GM21515 (cell line): ENCODE data around the gene ROR1.
"Not testable (repeated sequence)": the region's sequence is repeated elsewhere in the genome, so short reads cannot be mapped to it uniquely, and the experiment has no call there.

Experiments
- ATAC-seq: cut with Tn5 transposase; IDR thresholded peaks from one replicate; pipeline ENCODE4 v1.9.1; 2021; ENCODE audit not compliant: unreplicated experiment

Gene ROR1

DNA sequence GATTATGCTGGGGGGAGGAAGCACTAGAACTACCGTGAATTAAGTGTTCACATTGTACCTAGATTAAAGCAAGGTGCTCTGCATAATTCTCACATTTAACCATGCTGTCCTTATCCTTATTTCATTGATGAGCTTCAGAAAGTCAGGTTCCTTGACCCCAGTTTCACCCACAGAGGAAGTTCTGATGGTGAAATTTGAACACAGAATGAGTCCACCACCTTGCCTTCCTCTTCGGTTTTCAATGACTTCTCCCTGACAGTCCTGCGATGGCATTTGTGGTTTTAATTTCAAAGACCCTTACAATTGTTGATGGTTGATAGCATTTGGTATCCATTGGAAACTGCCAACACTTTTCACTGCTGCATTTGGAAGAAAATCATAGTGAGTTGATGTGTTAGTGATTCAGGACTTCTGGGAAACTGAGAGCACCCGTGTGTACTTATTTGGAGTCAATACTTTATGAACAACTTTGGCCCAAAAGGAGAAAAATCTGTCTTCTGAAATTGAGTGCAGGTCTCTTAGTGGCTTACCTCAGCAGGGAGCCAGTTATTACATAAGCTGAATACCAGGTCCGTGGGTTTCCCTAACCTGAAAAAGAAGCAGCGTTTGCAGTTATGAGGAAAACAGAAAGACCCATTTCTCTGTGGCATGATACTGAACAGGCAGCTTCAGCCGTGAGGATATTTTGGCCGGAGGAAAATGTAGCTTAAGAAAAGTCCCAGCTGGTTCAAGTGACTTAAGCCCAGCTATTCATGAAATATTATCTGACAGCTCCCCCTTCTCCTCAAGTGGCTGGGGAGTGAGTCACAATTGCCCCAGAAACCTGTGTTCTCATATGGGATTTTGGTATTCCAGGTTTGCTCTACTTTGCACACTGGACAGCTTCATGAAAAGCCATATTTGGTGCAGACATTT lies 47.5 kb downstream of the ROR1 start:
- no peak for ATAC-seq

DNA sequence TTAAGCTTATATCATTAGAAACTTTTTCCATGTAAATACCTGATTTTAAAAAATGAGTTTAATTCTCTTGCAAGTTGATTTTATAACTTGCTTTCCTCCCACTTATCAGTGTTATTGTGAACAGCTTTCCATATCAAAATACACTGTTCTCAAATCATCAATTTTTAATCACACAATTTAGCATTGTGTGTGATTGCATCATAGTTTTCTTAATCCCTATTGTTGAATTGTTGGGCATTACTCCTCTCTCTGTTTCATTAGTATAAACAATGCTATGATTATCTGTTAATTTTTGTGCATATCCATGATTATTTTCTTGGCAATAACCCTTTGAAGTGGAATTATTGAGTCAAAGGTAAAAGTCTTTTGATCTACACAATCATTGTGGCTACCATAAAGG lies 48.7 kb downstream of the ROR1 start:
- ATAC-seq: no peak

DNA sequence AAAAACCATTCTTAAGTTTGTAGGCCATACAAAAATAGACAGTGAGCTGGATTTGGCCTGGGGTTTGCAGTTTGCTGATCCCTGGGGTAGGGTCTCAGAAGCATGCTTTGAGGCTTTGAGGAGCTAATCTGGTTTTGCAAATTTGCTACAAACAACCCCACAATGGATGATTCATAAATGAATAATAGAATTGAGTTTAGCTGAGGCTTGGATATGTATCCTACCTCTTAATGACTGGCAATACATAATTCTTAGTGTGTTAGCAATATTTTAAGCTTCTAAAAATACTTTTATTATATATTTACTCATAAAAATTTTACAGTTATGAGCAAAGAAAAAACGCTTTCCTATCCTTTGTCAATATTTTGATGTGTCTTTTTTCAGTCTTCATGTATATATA lies 50.6 kb downstream of the ROR1 start:
- ATAC-seq: no peak

DNA sequence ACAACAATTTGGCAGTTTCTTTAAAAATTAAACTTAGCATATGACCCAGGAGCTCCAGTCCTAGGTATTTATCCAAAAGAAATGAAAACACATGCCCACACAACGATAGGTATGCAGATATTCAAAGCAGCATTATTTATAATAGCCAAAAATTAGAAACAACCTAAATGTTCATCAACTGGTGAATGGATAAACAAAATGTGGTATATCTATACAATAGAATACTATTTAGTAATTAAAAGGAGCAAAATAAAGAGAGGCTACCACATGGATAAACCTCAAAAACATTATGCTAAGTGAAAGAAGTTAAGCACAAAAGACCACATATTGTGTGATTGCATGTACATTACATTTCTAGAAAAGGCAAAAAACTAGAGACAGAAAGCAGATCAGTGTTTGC lies 51.3 kb downstream of the ROR1 start:
- ATAC-seq: no peak

DNA sequence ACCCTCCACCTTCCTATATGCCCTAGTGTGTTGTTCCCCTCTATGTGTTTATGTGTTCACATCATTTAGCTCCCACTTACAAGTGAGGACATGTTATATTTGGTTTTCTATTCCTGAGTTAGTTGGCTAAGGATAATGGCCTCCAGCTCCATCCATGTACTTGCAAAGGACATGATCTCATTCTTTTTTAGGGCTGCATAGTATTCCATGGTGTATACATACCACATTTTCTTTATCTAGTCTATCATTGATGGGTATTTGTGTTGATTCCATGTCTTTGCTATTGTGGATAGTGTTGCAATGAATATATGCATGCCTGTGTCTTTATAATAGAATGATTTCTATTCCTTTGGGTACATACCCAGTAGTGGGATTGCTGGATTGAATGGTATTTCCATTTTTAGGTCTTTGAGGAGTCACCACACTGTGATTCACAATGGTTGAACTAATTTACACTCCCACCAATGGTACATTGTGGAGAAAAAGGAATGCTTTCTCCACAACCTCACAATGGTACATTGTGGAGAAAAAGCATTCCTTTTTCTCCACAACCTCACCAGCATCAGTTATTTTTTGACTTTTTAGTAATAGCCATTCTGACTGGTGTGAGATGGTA lies 52.5 kb downstream of the ROR1 start:
- ATAC-seq: not testable (repeated sequence)

DNA sequence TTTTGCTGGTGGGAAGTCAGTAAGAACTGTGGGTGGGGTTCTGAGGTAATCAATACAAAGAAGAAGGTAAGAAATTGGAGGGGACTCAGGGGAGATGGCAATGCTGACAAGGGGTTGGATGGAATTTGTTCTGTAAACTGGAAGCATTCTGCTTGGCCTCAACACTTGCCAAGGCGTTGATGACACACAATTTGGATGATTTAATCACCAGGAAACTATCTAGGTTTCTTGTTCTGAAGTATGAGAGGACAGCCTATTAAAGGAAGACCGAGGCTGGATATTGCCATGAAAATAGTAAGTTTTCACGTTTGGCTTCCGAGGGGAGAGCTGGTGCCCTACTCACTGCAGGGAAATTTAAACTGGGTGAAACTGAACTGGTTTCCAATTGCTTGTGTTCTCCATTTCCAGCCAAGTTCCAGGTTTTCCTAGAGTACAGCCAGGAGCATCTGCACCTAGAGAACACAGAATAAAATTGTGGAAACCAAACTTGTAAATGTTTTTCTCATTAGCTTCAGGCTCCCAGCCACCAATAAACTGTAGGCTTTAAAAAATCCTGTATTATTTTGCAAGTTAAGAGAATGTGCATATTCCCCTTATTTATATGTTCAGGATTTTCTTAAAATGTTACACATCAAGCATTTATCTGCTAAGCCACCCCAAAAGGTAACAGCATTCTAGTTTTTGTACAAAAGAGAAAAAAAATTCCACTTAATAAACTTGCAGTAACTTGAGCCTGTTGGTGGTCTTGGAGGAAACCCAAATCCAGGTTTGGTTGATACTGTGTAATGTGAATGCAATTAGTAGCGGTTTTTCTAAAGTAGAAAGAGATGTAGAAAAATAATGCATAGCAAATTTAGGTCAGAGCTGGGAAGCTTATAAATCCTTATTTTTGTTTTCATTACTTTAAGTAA lies 53.8 kb downstream of the ROR1 start:
- ATAC-seq: no peak

DNA sequence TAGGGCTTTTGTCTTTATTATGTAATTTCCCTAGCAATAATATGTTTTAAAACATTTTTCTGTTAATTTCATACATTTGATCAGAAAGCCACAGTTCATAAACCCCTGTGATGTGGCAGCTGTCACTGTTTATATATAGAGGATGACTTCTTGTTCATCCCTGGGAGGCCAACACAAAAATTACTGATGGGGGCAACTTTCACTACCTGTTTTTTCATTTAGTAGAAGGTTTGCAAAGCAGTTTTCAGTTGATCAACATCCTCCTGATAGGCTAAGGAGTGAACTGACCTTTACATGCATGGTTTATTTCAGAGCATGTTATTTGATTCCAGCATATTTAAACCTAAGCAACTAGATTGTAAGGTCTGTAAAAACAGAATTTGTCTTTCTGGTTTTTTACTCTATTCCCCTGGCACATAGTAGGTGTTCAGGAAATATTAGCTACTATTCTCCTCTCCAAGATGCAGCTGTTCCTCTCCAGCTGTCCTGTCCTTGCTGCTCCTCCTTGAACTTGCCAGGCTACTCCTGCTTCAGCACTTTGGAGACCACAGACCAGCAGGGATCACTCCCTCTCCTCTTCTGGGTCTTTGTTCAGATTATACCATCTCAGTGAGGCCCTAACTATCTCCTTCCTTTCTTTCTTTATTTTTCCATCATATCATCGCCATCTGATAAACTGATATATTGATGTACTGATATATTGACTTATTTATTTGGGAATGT lies 54.7 kb downstream of the ROR1 start:
- ATAC-seq: peak; percentile 82

DNA sequence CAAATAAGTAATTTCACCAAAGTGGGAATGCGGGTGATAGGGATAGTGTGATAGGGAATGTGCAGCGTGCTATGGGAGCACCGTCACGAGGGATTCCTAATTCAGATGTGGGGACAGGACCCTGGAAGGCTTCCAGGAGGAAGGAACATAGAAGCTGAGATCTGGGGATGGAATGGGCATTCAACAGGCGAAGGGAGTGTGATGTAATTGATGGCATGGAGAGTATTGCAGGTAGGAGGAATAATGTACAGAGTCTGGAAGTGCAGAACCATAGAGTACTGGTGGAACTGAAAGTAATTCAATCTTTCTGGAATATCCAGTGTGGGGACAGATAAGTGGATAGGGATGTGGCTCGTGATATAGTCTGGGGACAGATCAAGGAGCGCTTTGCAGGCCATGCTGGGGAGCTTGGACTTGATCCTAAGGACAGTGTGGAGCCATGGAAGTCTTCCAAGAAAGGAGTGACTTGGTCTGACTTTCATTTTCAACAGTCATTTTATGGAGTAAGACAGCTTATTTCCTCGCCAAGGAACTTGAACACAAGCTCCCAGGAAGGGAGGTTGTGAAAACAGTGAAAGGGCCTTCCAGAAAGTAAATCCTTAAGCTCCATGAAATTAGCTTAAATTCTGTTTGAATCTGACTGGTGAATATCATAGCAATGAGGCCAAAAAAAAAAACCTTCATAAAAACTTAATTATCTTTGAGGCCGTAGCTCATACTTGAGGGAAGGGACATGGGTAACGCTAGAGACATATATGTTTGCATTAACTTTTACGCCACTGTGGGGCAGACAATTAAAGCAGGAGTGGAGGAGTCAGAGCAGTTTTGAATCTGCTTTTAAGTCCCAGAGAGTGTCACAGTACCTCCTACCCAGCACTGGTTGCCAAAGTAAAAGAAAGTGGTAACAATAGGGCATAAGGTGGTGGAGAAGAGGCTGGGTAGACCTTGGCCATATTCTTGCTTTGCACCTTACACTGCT lies 55.8 kb downstream of the ROR1 start:
- ATAC-seq: no peak

DNA sequence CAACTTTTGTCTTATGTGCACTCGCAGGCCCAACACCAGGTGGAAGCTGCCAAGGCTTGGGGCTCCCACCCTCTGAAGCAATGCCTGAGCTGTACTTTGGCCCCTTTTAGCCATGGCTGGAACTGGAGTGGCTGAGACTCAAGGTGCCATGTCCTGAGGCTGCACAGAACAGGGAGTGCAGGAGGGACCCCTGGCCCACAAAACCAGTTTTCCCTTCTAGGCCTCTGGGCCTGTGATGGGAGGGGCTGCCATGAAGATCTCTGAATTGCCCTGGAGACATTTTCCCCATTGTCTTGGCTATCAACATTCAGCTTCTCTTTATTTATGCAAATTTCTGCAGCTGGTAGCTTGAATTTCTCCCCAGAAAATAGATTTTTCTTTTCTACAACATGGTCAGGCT lies 57.6 kb downstream of the ROR1 start:
- no peak for ATAC-seq

DNA sequence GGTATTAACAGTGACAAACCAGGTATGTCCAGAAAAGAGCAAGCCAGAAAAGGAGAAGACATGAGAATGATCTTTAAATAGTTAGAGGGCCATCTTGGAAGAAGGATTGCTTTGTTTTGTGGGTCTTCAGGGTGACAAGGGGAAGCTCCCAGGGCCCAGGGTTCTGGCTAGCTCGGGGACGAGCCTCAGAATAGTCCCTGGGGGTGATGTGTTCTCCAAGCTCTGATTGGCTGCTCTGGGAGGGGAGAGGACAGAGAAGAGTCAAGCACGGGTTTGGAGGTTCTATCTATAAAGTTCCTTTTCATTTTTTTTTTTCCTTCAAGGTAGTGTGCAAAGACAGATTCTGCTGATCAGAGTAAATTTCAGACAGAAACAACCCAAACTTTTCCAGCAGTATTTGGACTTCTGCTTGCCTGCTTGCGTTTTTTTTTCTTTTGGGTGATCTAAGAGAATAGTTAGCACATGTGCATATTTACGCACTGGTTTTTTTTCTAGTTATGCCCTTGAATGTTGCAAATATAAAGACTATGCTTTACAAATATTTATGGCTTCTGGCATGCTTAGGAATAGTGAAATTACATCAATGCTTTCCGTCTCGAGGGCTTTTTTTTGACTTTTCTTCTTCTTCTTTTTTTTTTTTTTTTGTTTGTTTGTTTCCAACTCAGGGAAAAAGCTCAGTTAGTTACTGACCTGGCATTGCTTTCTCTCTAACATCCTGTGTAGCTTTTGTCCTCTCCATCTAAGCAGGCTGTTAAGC lies 59.7 kb downstream of the ROR1 start:
- ATAC-seq: no peak

DNA sequence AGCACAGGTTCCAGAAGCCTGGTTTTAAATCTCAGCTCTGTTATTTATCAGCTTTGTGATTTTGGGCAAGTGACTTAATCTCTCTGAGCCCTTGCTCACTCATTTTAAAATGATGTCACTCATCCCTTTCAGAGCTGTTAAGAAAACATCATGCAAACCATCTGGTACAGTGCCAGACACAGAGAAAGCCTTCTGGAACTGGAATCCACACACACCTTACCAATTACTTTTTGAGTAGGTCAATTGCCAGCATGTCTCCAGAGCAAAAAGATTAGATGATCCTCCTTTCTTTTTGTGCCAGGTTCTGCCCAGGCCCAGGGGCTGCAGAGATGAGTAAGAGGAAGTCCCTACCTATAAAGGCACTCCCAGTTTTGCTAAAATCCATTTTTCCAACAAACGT lies 61.3 kb downstream of the ROR1 start:
- ATAC-seq: no peak

DNA sequence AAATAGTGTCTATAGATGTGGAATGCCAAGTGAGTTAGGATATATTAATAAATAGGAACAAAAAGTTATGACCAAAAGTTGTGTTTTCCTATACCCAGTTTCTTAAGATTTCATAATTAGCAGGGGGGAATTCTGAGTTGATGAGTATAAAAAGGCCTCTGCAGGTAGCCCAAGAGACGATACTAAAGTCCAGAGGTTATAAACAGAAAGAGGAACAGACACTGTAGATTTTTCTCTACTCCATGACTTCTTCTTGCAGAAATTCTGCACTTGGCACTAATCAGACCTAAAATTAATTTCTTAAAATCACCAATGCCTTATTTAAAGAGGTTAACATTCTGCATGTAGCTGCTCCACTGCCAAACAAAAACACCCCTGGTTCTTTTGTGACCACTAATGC lies 62.6 kb downstream of the ROR1 start:
- no peak for ATAC-seq

DNA sequence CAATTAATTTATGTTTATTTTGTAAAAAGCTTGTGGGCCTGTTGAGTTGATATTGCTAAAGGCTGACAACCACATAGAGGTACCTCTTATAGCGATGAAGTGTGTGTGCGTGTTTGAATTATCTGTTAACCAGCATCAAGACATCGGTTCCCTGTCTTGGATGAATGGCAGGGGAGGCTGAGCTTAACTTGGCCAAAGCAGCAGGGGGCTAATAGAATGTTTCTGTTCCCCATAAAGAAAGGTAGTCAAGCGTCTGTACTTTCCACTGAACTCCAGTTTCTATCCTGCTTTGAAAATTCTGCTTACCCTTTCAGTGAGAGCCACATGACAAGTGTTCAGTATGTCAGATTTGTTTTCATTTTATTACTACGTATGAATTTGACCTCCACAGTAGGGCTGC lies 63.0 kb downstream of the ROR1 start:
- no peak for ATAC-seq

DNA sequence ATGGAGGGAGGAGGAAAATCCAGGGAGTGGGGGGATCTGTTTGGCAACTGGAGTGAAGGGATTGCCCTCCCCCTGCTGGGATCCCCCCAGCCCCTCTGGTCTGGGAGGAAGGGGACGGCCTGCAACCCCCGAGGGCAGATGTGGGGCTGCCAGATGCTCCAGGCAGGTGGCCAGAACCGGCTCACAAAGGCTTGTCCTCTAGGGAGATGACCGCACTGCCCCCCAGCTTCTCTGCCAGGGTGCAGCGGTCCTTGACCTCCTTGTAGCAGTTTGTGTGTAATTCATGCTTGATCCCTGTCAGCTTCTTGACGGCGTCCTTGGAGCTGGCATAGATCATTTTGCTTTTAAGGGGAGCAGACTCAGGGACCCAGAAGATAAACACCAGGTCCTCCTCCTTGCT lies 69.2 kb downstream of the ROR1 start:
- no peak for ATAC-seq

DNA sequence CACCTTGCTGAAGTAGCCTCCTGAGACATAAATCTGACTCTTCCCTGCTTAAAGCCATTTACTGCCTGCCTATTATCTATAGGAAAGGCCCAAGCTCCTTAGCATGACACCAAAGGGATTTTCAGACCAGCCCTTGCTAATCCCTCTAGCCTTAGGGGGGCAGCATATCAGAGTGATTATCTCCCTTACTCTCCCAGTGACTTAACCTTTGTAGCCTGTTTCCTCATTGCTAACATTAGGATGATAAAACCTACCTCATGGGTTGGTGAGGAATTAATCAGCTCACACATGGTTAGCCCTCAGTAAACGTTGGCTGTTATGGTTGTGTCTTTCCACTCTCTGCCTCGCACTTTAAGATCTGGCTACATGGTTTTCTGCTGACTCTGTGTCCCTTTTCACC lies 70.1 kb downstream of the ROR1 start:
- no peak for ATAC-seq

DNA sequence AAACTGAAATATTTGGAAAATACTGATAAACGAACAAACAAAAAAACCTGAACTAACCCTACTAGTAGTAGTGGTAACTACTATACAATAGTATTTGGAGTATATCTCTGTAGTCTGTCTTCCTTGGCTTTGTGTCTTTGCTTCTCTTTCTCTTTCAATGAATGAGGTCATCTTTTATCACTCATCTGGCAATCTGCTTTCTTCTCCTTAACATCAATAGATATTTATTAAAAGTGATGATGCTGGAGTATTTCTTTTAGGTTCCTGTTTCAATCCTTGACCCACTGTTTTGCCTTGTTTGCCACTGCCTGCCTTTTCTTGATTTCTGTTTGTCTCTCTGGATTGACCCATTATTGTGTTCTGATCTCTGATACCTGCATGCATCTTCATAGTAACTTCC lies 71.5 kb downstream of the ROR1 start:
- no peak for ATAC-seq

DNA sequence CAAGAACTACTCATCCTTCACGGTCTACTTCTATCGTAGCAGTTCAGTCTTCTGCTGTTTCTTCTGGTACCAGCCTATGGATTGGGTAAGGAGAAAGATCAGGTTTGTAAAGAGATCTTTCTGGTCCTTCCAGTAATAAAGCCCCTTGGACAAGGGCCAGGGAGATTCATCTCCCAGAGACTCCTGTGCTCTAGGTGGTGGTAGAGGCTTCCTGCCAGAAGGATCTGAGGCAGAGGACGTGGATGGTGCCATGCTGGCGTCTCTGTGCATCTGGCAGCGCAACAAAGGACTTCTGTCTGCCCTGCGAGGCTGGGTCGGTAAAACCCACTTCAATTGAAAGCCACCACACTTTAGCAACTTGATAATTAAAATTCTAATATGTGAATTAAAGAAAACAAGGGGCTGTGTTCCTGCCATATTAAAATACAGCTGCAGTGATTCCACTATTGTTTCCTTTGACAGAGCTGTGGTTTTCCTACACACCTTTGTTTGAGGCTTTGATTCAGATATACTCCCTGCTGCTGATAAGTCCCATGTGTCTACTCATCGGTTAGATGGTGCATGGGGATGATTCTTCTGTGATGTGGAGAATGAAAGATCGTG lies 73.6 kb downstream of the ROR1 start:
- ATAC-seq: no peak

DNA sequence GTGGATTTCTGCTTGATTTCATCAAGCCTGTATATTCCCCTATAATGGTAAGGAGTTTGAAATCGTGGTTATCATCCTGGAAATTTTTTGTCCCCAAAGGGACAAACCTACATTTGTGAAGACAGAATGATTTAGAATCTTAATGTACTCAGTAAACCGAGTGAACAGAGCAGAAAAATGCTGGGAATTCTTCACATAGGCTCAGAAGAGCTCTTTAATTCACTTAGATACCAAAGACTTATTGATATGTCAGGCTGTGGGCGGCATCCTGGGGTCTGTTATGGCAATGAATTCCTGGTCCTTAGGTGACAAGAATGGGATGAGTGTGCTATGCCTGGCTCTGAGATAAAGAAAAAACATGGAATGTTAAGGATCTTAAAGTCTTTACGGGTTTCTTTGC lies 74.9 kb downstream of the ROR1 start:
- no peak for ATAC-seq

DNA sequence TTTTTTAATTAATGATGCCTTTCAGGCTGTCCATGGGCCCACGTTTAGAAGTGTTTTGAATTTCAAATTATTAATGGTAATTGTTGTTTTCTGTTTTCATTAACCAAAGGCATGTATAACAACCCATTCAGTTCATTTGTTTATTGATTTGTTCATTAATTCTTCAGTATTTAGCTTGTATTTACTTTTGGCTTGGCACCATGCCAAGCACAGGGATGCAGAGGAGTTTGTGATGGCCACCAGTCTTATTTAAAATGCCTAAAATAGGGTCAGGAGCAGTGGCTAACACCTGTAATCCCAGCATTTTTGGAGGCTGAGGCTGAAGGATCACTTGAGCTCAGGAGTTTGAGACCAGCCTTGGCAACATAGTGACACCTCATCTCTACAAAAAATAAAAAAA lies 75.3 kb downstream of the ROR1 start:
- no peak for ATAC-seq
